OCI-LY7 (cell line): ENCODE results near the gene RSBN1L.

Experiments
- CTCF ChIP-seq: fragments of 200-600 bp; sonication (generic); conservative IDR thresholded peaks from 2 replicates; pipeline ENCODE4 v1.5.1; 2014; ENCODE audit warnings: mild to moderate bottlenecking, antibody characterized with exemption, low read length, moderate library complexity, mixed read lengths
- EZH2phosphoT487 ChIP-seq: fragments of 200-600 bp; sonication (generic); IDR thresholded peaks from 2 replicates; pipeline ENCODE4 v1.6.1; 2018; ENCODE audit warnings: low read depth, borderline replicate concordance, mild to moderate bottlenecking, mixed run types, antibody characterized with exemption, low read length, moderate library complexity, mixed read lengths

DNA sequence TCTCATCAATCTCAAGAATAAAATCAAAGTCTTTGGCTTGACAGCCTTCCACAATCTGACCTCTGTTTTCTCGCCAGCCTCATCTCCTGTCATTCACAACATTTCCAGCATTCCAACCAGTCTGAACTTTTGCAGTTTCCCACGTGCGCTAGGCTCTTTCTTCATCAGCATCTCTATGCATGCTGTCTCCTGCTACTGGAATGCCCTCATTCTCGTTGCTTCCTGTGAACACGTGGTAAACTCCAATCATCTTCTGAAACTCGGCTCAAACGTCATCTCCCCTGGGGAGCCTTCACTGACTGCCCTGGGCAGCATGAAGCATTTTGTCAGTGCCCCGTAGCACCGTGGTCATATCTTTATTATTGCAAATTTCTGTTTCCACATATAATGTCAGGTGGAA is 12.2 kb upstream of the RSBN1L start:
- TF ChIP-seq CTCF (no peak), EZH2phosphoT487 (no peak)
